Measurements from ENCODE around the gene MOB1A.

GRCh38 chr2:74186038-74186437, 7.4 kb upstream of the MOB1A start:
- no peak for TF ChIP-seq EZH2 (IDR thresholded peaks at IDR 0.05)
- TF ChIP-seq POLR2AphosphoS5 (IDR thresholded peaks at IDR 0.05; ENCODE audit: borderline replicate concordance, low read depth, low read length), result no peak
- TF ChIP-seq FOXP2 (optimal IDR thresholded peaks at IDR 0.05; ENCODE audit: control extremely low read depth, extremely low read length, insufficient read depth), result no peak
